Fibroblast of mammary gland (primary cell): ENCODE results near the gene PRR20G.

ENCODE experiments used
- DNase-seq: peaks from one replicate; pipeline ENCODE4 v3.0.0-alpha.2; 2010; ENCODE audit warnings: low read depth
- H3K4me3 ChIP-seq: 2 replicates; pipeline ENCODE4 v1.5.1; 2011; ENCODE audit warnings: low read depth, mild to moderate bottlenecking, low read length, moderate library complexity; ENCODE audit not compliant: control insufficient read depth
- CTCF ChIP-seq: conservative IDR thresholded peaks from 2 replicates; pipeline ENCODE4 v1.5.1; 2011; ENCODE audit warnings: low read depth, low read length, inconsistent platforms; ENCODE audit not compliant: control insufficient read depth, insufficient read depth

Gene PRR20G

DNA sequence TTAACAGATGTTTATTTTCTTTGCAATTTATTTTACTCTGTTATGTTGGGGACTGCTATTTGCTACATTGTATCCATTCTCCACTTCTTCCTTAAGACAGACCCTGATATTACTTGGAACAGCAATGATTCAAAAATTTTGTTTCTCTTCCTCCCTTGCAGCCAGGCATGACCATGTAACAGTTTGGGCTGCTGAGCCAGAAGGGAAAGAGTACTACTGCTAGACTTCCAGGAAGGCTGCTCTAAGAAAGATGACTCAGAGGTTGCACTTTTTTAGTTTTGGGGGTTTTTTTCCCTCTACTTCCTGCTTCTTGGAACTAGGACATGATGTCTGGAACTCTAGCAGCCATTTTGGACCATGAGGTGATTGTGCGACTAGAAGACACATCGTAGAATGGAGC lies 10.3 kb downstream of the PRR20G start:
- no peak for DNase-seq
- no peak overlapping the region for H3K4me3 ChIP-seq

DNA sequence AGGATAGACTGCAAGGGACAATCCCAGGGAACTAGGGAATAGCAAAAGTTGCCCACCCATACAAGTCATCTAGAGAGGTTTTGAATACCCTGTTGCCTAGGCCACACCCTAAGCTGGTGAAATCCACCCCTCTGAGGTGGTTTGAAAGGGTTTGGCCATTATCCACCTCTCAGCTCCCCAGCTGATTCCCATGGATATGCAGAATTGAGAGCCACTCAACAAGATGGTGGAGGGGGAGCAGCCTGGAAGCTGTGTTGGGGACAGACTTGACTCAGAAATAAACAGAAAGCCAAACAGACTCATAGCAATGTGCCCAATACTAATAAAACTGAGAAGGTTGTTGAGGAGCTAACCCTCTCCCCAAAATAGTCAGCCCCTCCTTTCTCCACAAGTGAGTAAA lies 10.9 kb downstream of the PRR20G start:
- no peak for TF ChIP-seq CTCF
- no peak overlapping the region for H3K4me3 ChIP-seq
- no peak for DNase-seq

More for the DNA sequence above, 10.3 kb downstream of the PRR20G start:
- no peak for TF ChIP-seq CTCF

- no peak for TF ChIP-seq CTCF
- H3K4me3 ChIP-seq: no peak overlapping the region
- no peak for DNase-seq
Observed at GRCh38 chr3:127276396-127276795, 11.4 kb downstream of the PRR20G start.

DNA sequence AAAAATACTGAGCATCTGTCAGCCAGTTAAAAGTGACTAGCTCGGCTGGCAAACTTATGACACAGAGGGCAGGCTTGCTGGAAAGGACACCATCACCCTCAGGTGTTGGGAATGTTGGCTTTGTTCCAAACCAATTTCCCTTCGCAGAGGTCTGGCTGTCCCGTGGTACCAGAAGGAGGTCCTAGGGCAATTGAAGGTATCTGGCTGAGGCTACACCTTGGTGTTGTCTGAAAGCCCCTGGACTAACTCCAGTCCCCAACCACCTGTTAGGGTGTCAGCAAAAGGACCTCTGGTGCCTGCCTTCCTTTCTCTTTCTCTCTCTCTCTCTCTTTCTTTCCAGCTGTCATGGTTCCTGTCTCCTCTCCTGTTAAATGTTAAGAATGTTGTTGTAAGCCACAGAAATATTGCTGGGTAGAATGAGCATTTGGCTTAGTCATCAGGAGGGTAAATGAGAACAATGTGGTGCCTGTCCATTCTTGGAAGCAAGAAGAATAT lies 12.5 kb downstream of the PRR20G start:
- no peak overlapping the region for H3K4me3 ChIP-seq
- no peak for TF ChIP-seq CTCF
- peak; percentile 37 for DNase-seq

- no peak for DNase-seq
- TF ChIP-seq CTCF: no peak
- H3K4me3 ChIP-seq: no peak overlapping the region
Observed at GRCh38 chr3:127274200-127274760, 13.6 kb downstream of the PRR20G start.

DNA sequence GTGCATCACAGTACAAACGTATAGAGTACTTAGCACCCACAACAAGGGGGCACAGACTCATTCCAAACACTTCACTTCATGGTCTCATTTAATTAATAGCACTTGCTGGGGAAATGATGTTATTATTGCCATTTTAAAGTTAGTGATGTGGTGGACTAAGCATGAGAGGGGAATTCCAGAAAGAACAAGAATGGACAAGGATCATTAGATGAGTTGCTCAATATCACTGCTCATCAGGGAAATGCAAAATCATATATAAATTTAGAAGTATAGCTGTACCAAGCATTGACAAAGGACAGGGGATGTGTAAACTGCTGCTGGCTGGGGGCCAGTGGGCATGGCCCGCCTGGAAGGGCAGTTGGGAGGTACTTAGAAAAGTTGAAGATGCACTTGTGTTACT lies 14.6 kb downstream of the PRR20G start:
- TF ChIP-seq CTCF: no peak
- H3K4me3 ChIP-seq: no peak overlapping the region
- DNase-seq: no peak

- no peak for DNase-seq
- no peak for TF ChIP-seq CTCF
Observed at GRCh38 chr3:127266186-127266585, 21.7 kb downstream of the PRR20G start.

More at GRCh38 chr3:127266186-127266585, 21.7 kb downstream of the PRR20G start:
- H3K4me3 ChIP-seq: no peak overlapping the region
